Activated CD4-positive, CD25-positive, alpha-beta regulatory T cell treated with anti-CD3 and anti-CD28 coated beads, Interleukin-2, amount 50 U/mL, for 16 hours (primary cell): Measurements from ENCODE around the gene PHF2.

ENCODE experiments used
- DNase-seq: peaks from one replicate; pipeline ENCODE4 v3.0.0-alpha.2; 2020; ENCODE audit warnings: low read depth, low spot score

Gene PHF2

GRCh38 chr9:93568169-93568568, 8.2 kb upstream of the PHF2 start:
- no peak for DNase-seq

GRCh38 chr9:93569621-93570174, 6.7 kb upstream of the PHF2 start:
- no peak for DNase-seq

GRCh38 chr9:93572221-93572620, 4.2 kb upstream of the PHF2 start:
- DNase-seq, result no peak

- no peak for DNase-seq
These were observed 3.5 kb upstream of the PHF2 start for GRCh38 chr9:93572636-93573515.

GRCh38 chr9:93573516-93573828, 2.9 kb upstream of the PHF2 start:
- DNase-seq, result no peak

- DNase-seq, result no peak
These were observed 2.1 kb upstream of the PHF2 start for GRCh38 chr9:93574091-93574899.

GRCh38 chr9:93574900-93575795, 1.2 kb upstream of the PHF2 start:
- no peak for DNase-seq

- DNase-seq, result no peak
These were observed 557 bp upstream of the PHF2 start for GRCh38 chr9:93575796-93576257.

GRCh38 chr9:93577078-93577974, 942 bp downstream of the PHF2 start:
- no peak for DNase-seq

- DNase-seq, result no peak
These were observed 1.7 kb downstream of the PHF2 start for GRCh38 chr9:93577975-93578682.

GRCh38 chr9:93578844-93579243, 2.5 kb downstream of the PHF2 start:
- DNase-seq, result no peak

- DNase-seq, result no peak
These were observed 3.5 kb downstream of the PHF2 start for GRCh38 chr9:93579711-93580516.

- DNase-seq, result no peak
These were observed 4.4 kb downstream of the PHF2 start for GRCh38 chr9:93580654-93581380.

- DNase-seq, result no peak
These were observed 5.7 kb downstream of the PHF2 start for GRCh38 chr9:93582115-93582514.

- DNase-seq, result no peak
These were observed 6.2 kb downstream of the PHF2 start for GRCh38 chr9:93582550-93582949.

GRCh38 chr9:93585259-93585658, 8.9 kb downstream of the PHF2 start:
- no peak for DNase-seq

- no peak for DNase-seq
These were observed 9.3 kb downstream of the PHF2 start for GRCh38 chr9:93585695-93586094.
